Measurements from ENCODE around the gene TMEM138.

Gene TMEM138

DNA sequence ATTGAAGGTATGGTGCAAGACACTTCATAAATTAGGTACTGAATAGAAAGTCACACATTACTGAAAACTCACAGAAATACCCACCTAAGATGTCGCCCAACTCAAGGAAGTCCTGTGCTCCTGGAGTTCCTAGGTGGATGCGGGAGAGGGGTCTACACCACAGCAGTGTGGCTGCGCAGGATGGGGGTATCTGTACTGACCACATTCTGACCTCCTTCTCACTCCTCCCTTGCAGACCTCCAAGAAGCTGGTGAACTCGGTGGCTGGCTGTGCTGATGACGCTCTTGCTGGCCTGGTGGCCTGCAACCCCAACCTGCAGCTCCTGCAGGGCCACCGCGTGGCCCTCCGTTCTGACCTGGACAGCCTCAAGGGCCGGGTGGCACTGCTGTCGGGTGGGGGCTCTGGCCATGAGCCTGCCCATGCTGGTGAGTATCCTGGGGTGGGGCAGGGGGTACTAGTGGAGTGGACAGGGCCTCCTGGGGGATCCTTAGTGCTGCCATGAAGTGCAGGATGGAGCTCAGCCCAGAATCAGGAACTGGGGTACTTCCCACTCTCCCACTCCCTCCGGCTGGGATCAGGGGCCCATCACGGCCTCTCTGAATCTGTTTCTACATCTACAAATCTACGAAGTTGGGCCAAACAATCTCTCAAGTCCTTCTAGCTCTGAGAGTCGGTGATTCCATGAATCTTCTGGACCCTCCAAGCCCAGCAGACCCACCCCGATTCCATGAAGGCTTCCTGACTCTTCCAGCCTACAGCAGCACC, 24.3 kb upstream of the TMEM138 start:
- no peak overlapping the region for H3K4me3 ChIP-seq (ENCODE audit: low read depth, low read length)
- TF ChIP-seq, protein P1, sequence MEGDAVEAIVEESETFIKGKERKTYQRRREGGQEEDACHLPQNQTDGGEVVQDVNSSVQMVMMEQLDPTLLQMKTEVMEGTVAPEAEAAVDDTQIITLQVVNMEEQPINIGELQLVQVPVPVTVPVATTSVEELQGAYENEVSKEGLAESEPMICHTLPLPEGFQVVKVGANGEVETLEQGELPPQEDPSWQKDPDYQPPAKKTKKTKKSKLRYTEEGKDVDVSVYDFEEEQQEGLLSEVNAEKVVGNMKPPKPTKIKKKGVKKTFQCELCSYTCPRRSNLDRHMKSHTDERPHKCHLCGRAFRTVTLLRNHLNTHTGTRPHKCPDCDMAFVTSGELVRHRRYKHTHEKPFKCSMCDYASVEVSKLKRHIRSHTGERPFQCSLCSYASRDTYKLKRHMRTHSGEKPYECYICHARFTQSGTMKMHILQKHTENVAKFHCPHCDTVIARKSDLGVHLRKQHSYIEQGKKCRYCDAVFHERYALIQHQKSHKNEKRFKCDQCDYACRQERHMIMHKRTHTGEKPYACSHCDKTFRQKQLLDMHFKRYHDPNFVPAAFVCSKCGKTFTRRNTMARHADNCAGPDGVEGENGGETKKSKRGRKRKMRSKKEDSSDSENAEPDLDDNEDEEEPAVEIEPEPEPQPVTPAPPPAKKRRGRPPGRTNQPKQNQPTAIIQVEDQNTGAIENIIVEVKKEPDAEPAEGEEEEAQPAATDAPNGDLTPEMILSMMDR (IDR thresholded peaks at IDR 0.05; ENCODE audit: low read depth, low read length), result no peak

- H3K4me3 ChIP-seq (ENCODE audit: low read depth, low read length), result no peak overlapping the region
- TF ChIP-seq, protein P1 (IDR thresholded peaks at IDR 0.05; ENCODE audit: low read depth, low read length), result no peak
Measured at GRCh38 chr11:61338783-61339489, 23.2 kb upstream of the TMEM138 start.

DNA sequence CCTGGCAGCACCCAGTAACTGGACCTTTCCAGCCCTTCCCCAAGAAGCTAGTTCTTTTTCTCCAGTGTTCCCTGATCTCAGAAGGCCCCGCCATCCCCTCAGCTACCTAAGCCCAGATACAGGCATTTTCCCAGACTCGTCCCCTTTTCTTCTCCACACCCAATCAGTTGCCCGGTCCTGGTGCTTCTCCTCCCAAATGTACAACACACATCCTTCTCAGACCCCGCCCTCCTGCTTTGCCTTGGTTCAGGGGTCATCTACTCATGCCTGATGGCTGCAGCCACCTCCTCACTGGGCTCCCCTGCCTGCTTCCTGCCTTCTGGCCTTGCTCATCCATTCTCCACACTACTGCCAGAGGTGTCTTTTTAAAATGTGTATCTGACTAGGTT, 22.7 kb upstream of the TMEM138 start:
- TF ChIP-seq, protein P1 (IDR thresholded peaks at IDR 0.05; ENCODE audit: low read depth, low read length), result no peak
- no peak overlapping the region for H3K4me3 ChIP-seq (ENCODE audit: low read depth, low read length)

GRCh38 chr11:61340979-61341378, 21.2 kb upstream of the TMEM138 start:
- TF ChIP-seq, protein P1 (IDR thresholded peaks at IDR 0.05; ENCODE audit: low read depth, low read length), result no peak
- no peak overlapping the region for H3K4me3 ChIP-seq (ENCODE audit: low read depth, low read length)

DNA sequence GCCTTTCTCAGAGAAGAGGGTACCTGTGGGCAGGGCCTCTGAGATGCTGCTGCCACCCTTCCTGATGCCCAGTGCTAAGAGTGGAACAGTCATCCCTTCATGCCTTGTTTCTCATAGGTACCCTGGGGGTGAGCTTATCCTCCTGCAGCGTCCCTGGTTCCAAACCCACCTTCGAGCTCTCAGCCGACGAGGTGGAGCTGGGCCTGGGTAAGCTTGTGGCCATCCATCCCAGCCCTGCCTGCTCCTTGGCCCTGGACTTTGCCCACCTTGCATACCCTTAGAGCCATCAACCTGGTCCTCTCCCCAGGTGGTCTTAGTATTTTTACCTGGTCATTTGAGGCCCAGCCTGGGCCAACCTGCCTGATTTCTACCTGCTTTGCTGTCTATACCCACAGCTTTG, 20.5 kb upstream of the TMEM138 start:
- H3K4me3 ChIP-seq (ENCODE audit: low read depth, low read length), result no peak overlapping the region
- TF ChIP-seq, protein P1 (IDR thresholded peaks at IDR 0.05; ENCODE audit: low read depth, low read length), result no peak

DNA sequence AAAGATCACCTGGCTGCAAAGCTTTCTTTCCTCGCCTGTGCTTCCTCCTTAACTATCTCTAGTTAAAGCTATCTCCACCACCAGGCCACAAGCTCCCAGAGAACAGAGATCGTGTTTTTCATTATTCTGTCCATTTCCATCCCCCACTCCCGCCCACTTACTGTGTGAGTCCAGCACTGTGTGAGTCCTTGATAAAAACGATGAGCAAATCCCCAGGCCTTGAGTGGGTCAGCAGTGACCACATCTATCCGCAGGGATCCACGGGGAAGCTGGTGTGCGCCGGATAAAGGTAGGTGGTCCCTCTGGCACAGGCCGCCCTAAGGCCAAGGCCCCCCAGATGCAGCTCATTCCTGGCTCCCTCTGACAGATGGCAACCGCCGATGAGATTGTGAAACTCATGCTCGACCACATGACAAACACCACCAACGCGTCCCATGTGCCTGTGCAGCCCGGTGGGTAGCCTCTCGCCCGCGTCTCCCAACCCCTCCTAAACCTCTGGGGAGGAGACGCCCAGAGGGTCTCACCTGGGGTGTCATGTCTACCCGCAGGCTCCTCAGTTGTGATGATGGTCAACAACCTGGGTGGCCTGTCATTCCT, 19.9 kb upstream of the TMEM138 start:
- TF ChIP-seq, protein P1 (IDR thresholded peaks at IDR 0.05; ENCODE audit: low read depth, low read length), result no peak
- no peak overlapping the region for H3K4me3 ChIP-seq (ENCODE audit: low read depth, low read length)
